ENCODE measurements around the gene EPHB6. TPM values are rescaled to one million over a fixed set of nuclear protein-coding genes. Genes with fewer than 3 reads are reported as not detected.

Gene EPHB6
- total RNA-seq, 3 donors from 2014 or later: 5.2 to 29.8 (median 29.6) TPM

- intact Hi-C loops (cut with DNase I; ENCODE audit: low total_unique reads): no loop called here
- Histone ChIP-seq H3K4me1 (no peaks in the 10 kb centered on the region), H3K9me3 (peaks cover 0 to 8% of the 10 kb centered on the region in 2 donors)
Measured at GRCh38 chr7:142819530-142819929, 35.3 kb upstream of the EPHB6 start.

GRCh38 chr7:142822714-142823113 is 32.2 kb upstream of the EPHB6 start:
- H3K4me1 ChIP-seq: no peaks in the 10 kb centered on the region
- intact Hi-C loops (cut with DNase I; ENCODE audit: low total_unique reads): no loop called here
- peaks cover 0 to 8% of the 10 kb centered on the region in 2 donors for H3K9me3 ChIP-seq
- no peak for DNase-seq (ENCODE audit: low spot score in 2 of 2)
- H3K4me3 ChIP-seq: no peak overlapping the region
- peaks cover 0 to 2% of the 10 kb centered on the region in 2 donors for H3K27me3 ChIP-seq
- no peak overlapping the region for H3K27ac ChIP-seq
- H3K36me3 ChIP-seq: no peaks in the 10 kb centered on the region
- TF ChIP-seq POLR2AphosphoS5 (IDR thresholded peaks at IDR 0.05) (no peak), POLR2A (IDR thresholded peaks at IDR 0.05) (no peak), CTCF (IDR thresholded peaks at IDR 0.05) (no peak)

More at GRCh38 chr7:142819530-142819929, 35.3 kb upstream of the EPHB6 start:
- H3K4me3 ChIP-seq: no peak overlapping the region
- H3K27me3 ChIP-seq: peaks cover 0 to 4% of the 10 kb centered on the region in 2 donors
- TF ChIP-seq POLR2AphosphoS5 (IDR thresholded peaks at IDR 0.05) (no peak), POLR2A (IDR thresholded peaks at IDR 0.05) (no peak), CTCF (IDR thresholded peaks at IDR 0.05) (no peak)
- H3K27ac ChIP-seq: no peak overlapping the region
- DNase-seq (ENCODE audit: low spot score in 2 of 2): no peak
- no peaks in the 10 kb centered on the region for H3K36me3 ChIP-seq

GRCh38 chr7:142827951-142828500 is 26.9 kb upstream of the EPHB6 start:
- Histone ChIP-seq H3K4me1 (no peaks in the 10 kb centered on the region), H3K4me3 (no peak overlapping the region), H3K27ac (no peak overlapping the region), H3K36me3 (no peaks in the 10 kb centered on the region), H3K9me3 (peaks cover 0 to 5% of the 10 kb centered on the region in 2 donors), H3K27me3 (no peaks in the 10 kb centered on the region)
- no peak for DNase-seq (ENCODE audit: low spot score in 2 of 2)
- intact Hi-C loops (cut with DNase I; ENCODE audit: low total_unique reads): no loop called here
- no peak for TF ChIP-seq POLR2A (IDR thresholded peaks at IDR 0.05)
- TF ChIP-seq CTCF (IDR thresholded peaks at IDR 0.05): no peak
- no peak for TF ChIP-seq POLR2AphosphoS5 (IDR thresholded peaks at IDR 0.05)

- intact Hi-C loops (cut with DNase I; ENCODE audit: low total_unique reads): no loop called here
- no peak overlapping the region for H3K4me3 ChIP-seq
- DNase-seq (ENCODE audit: low spot score in 2 of 2): no peak
- H3K36me3 ChIP-seq: no peaks in the 10 kb centered on the region
- TF ChIP-seq POLR2A (IDR thresholded peaks at IDR 0.05) (no peak), CTCF (IDR thresholded peaks at IDR 0.05) (no peak), POLR2AphosphoS5 (IDR thresholded peaks at IDR 0.05) (no peak)
- H3K27ac ChIP-seq: no peak overlapping the region
- H3K27me3 ChIP-seq: no peaks in the 10 kb centered on the region
- no peaks in the 10 kb centered on the region for H3K4me1 ChIP-seq
- no peaks in the 10 kb centered on the region for H3K9me3 ChIP-seq
Measured at GRCh38 chr7:142832417-142832816, 22.5 kb upstream of the EPHB6 start.

GRCh38 chr7:142833174-142834048 is 21.5 kb upstream of the EPHB6 start:
- no peaks in the 10 kb centered on the region for H3K36me3 ChIP-seq
- no peaks in the 10 kb centered on the region for H3K4me1 ChIP-seq
- intact Hi-C loops (cut with DNase I; ENCODE audit: low total_unique reads): no loop called here
- TF ChIP-seq CTCF (IDR thresholded peaks at IDR 0.05) (no peak), POLR2AphosphoS5 (IDR thresholded peaks at IDR 0.05) (no peak), POLR2A (IDR thresholded peaks at IDR 0.05) (no peak)
- H3K27me3 ChIP-seq: no peaks in the 10 kb centered on the region
- no peak overlapping the region for H3K27ac ChIP-seq
- DNase-seq (ENCODE audit: low spot score in 2 of 2): no peak
- H3K4me3 ChIP-seq: no peak overlapping the region
- no peaks in the 10 kb centered on the region for H3K9me3 ChIP-seq

Measured in breast epithelium (tissue), 4 donors.